GM10266 (cell line): Measurements from ENCODE around the gene CACNA1S.

Experiments
- DNase-seq: peaks from one replicate; pipeline ENCODE4 v3.0.0; 2012; ENCODE audit errors: extremely low spot score
- CTCF ChIP-seq: IDR thresholded peaks from 2 replicates; pipeline ENCODE4 v1.5.1; 2012; ENCODE audit warnings: mild to moderate bottlenecking, low read depth; ENCODE audit not compliant: control insufficient read depth, insufficient read depth; ENCODE audit errors: missing control alignments

The CACNA1S gene

GRCh38 chr1:201013031-201013485, 99.2 kb downstream of the CACNA1S start:
- no peak for DNase-seq

GRCh38 chr1:201011616-201012015, 100.6 kb downstream of the CACNA1S start:
- TF ChIP-seq CTCF, result no peak
- DNase-seq, result no peak

More at GRCh38 chr1:201013031-201013485, 99.2 kb downstream of the CACNA1S start:
- TF ChIP-seq CTCF, result no peak

- TF ChIP-seq CTCF, result no peak
- no peak for DNase-seq
These were observed 102.1 kb downstream of the CACNA1S start for GRCh38 chr1:201009962-201010645.

- DNase-seq, result no peak
- no peak for TF ChIP-seq CTCF
These were observed 103.4 kb downstream of the CACNA1S start for GRCh38 chr1:201008666-201009360.

- no peak for DNase-seq
- TF ChIP-seq CTCF, result no peak
These were observed 104.7 kb downstream of the CACNA1S start for GRCh38 chr1:201007481-201007880.

GRCh38 chr1:201006450-201006849, 105.8 kb downstream of the CACNA1S start:
- no peak for DNase-seq

More at GRCh38 chr1:201006450-201006849, 105.8 kb downstream of the CACNA1S start:
- TF ChIP-seq CTCF, result no peak
